Measurements from ENCODE around the gene APBA2. TPM values are rescaled to one million over a fixed set of nuclear protein-coding genes. Genes with fewer than 3 reads are reported as not detected.

APBA2 gene
- total RNA-seq, 1 donor from 2014 or later = 33.1 TPM

GRCh38 chr15:28993720-28994053, 107.9 kb downstream of the APBA2 start:
- no peak for DNase-seq (ENCODE audit: low spot score in 2 of 2, unreplicated experiment in 2 of 2)
- TF ChIP-seq, protein P1, sequence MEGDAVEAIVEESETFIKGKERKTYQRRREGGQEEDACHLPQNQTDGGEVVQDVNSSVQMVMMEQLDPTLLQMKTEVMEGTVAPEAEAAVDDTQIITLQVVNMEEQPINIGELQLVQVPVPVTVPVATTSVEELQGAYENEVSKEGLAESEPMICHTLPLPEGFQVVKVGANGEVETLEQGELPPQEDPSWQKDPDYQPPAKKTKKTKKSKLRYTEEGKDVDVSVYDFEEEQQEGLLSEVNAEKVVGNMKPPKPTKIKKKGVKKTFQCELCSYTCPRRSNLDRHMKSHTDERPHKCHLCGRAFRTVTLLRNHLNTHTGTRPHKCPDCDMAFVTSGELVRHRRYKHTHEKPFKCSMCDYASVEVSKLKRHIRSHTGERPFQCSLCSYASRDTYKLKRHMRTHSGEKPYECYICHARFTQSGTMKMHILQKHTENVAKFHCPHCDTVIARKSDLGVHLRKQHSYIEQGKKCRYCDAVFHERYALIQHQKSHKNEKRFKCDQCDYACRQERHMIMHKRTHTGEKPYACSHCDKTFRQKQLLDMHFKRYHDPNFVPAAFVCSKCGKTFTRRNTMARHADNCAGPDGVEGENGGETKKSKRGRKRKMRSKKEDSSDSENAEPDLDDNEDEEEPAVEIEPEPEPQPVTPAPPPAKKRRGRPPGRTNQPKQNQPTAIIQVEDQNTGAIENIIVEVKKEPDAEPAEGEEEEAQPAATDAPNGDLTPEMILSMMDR (IDR thresholded peaks at IDR 0.05; ENCODE audit: unreplicated experiment) = no peak
- Mint-ChIP-seq H3K27ac (no peak overlapping the region), H3K9me3 (no peaks in the 10 kb centered on the region), H3K4me1 (peaks cover 15% of the 10 kb centered on the region), H3K27me3 (ENCODE audit: low read depth) (no peaks in the 10 kb centered on the region), H3K4me3 (no peak overlapping the region), H3K36me3 (peaks cover 8% of the 10 kb centered on the region)

GRCh38 chr15:28994142-28994830, 108.5 kb downstream of the APBA2 start:
- Mint-ChIP-seq H3K27ac (no peak overlapping the region), H3K27me3 (ENCODE audit: low read depth) (no peaks in the 10 kb centered on the region), H3K4me1 (peaks cover 15% of the 10 kb centered on the region)

DNA sequence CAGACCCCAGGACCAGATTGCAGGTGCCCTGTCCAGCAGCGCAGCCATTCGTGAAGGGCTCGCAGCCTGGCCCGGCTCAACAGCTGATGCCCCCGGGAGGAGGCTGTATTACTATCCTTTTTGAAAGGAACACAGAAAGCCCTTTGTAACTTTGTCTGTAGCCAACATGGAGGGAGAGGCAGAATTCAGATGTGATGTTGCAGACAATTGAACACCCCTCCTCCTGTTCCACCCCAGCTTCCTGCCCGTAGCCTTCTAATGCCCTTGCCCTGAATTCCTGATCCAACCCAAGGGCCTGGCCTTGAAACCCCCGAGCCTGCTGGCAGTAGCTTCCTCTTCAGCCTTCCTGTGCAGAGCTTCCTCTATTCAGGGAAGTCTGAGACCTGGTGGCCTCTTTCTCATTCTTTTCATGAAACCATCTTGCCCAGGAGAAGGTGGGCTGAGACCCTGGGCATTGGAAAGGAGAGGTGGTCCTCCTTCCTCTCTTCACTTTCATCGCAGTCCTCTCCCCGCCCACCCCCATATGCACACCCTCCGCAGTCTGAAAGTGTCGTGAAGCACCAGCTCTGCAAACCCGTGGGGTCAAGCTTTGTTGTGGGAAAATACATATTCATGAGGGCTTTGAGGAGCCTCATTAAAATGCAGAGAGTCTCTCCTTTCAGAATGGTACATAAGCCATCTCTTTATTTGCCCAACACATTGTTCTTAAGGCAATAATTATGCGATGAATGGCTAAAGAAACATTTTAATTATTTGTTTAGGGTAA, 109.2 kb downstream of the APBA2 start:
- DNase-seq (ENCODE audit: low spot score in 2 of 2, unreplicated experiment in 2 of 2) = no peak
- no peak overlapping the region for H3K27ac Mint-ChIP-seq
- peaks cover 12% of the 10 kb centered on the region for H3K4me1 Mint-ChIP-seq
- no peaks in the 10 kb centered on the region for H3K27me3 Mint-ChIP-seq (ENCODE audit: low read depth)
- H3K9me3 Mint-ChIP-seq = no peaks in the 10 kb centered on the region
- TF ChIP-seq, protein P1 (IDR thresholded peaks at IDR 0.05; ENCODE audit: unreplicated experiment) = no peak
- H3K4me3 Mint-ChIP-seq = no peak overlapping the region
- H3K36me3 Mint-ChIP-seq = peaks cover 10% of the 10 kb centered on the region

More at GRCh38 chr15:28994142-28994830, 108.5 kb downstream of the APBA2 start:
- no peak for DNase-seq (ENCODE audit: low spot score in 2 of 2, unreplicated experiment in 2 of 2)
- H3K4me3 Mint-ChIP-seq = no peak overlapping the region
- TF ChIP-seq, protein P1 (IDR thresholded peaks at IDR 0.05; ENCODE audit: unreplicated experiment) = no peak
- H3K36me3 Mint-ChIP-seq = peaks cover 10% of the 10 kb centered on the region
- H3K9me3 Mint-ChIP-seq = no peaks in the 10 kb centered on the region

DNA sequence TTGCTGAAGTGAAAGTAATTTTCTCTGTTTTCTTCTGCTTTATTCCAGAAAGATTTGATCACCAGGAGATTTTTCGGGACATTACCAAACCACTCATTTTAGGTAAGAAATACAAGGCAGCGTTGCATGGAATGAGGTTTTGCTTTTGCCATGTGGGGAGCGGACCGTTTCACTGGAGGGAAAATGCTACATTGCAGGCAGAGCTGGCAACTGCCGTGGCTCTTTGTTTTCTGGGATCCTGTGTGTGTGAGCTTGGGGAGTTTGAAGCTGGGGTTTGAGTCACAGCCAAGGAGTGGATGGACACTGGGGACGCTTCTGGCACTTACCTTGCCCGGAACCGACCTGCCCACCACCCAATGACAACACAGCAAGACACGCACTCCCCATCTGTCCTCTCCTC, 109.9 kb downstream of the APBA2 start:
- DNase-seq (ENCODE audit: low spot score in 2 of 2, unreplicated experiment in 2 of 2) = no peak
- no peaks in the 10 kb centered on the region for H3K27me3 Mint-ChIP-seq (ENCODE audit: low read depth)
- no peak overlapping the region for H3K27ac Mint-ChIP-seq
- peaks cover 10% of the 10 kb centered on the region for H3K36me3 Mint-ChIP-seq
- no peaks in the 10 kb centered on the region for H3K9me3 Mint-ChIP-seq
- TF ChIP-seq, protein P1 (IDR thresholded peaks at IDR 0.05; ENCODE audit: unreplicated experiment) = no peak
- peaks cover 12% of the 10 kb centered on the region for H3K4me1 Mint-ChIP-seq
- H3K4me3 Mint-ChIP-seq = no peak overlapping the region

- peaks cover 12% of the 10 kb centered on the region for H3K4me1 Mint-ChIP-seq
- TF ChIP-seq, protein P1 (IDR thresholded peaks at IDR 0.05; ENCODE audit: unreplicated experiment) = no peak
- H3K4me3 Mint-ChIP-seq = no peak overlapping the region
- DNase-seq (ENCODE audit: low spot score in 2 of 2, unreplicated experiment in 2 of 2) = no peak
- H3K27ac Mint-ChIP-seq = no peak overlapping the region
- no peaks in the 10 kb centered on the region for H3K9me3 Mint-ChIP-seq
- peaks cover 10% of the 10 kb centered on the region for H3K36me3 Mint-ChIP-seq
- no peaks in the 10 kb centered on the region for H3K27me3 Mint-ChIP-seq (ENCODE audit: low read depth)
Observed at GRCh38 chr15:28996289-28996688, 110.5 kb downstream of the APBA2 start.
